Measurements from ENCODE around the gene EXOC4.
"Not testable (repeated sequence)": the region's sequence is repeated elsewhere in the genome, so short reads cannot be mapped to it uniquely, and the experiment has no call there.

Gene EXOC4

GRCh38 chr7:133252858-133253518, at the start of gene EXOC4:
Gene EXOC4 (plus strand): TSS chr7:133253078.
- in situ Hi-C loops (cut with HindIII; ENCODE audit: low sequenced_read_pairs) = no loop called here

- in situ Hi-C loops (cut with HindIII; ENCODE audit: low sequenced_read_pairs) = no loop called here
Measured at GRCh38 chr7:133203490-133203889, 49.4 kb upstream of the EXOC4 start.

- in situ Hi-C loops (cut with HindIII; ENCODE audit: low sequenced_read_pairs) = no loop called here
Measured at GRCh38 chr7:133207687-133208086, 45.2 kb upstream of the EXOC4 start.

- in situ Hi-C loops (cut with HindIII; ENCODE audit: low sequenced_read_pairs) = not testable (repeated sequence)
Measured at GRCh38 chr7:133210817-133211216, 42.1 kb upstream of the EXOC4 start.

- in situ Hi-C loops (cut with HindIII; ENCODE audit: low sequenced_read_pairs) = not testable (repeated sequence)
Measured at GRCh38 chr7:133213772-133214171, 39.1 kb upstream of the EXOC4 start.

GRCh38 chr7:133217773-133218172, 35.1 kb upstream of the EXOC4 start:
- in situ Hi-C loops (cut with HindIII; ENCODE audit: low sequenced_read_pairs) = no loop called here

- in situ Hi-C loops (cut with HindIII; ENCODE audit: low sequenced_read_pairs) = no loop called here
Measured at GRCh38 chr7:133230591-133231194, 22.2 kb upstream of the EXOC4 start.

GRCh38 chr7:133233142-133233541, 19.7 kb upstream of the EXOC4 start:
- in situ Hi-C loops (cut with HindIII; ENCODE audit: low sequenced_read_pairs) = no loop called here

GRCh38 chr7:133234961-133235875, 17.7 kb upstream of the EXOC4 start:
- in situ Hi-C loops (cut with HindIII; ENCODE audit: low sequenced_read_pairs) = no loop called here

GRCh38 chr7:133237545-133237944, 15.3 kb upstream of the EXOC4 start:
- in situ Hi-C loops (cut with HindIII; ENCODE audit: low sequenced_read_pairs) = no loop called here

GRCh38 chr7:133240302-133240701, 12.6 kb upstream of the EXOC4 start:
- in situ Hi-C loops (cut with HindIII; ENCODE audit: low sequenced_read_pairs) = no loop called here

GRCh38 chr7:133246558-133246957, 6.3 kb upstream of the EXOC4 start:
- in situ Hi-C loops (cut with HindIII; ENCODE audit: low sequenced_read_pairs) = no loop called here

GRCh38 chr7:133248901-133249300, 4.0 kb upstream of the EXOC4 start:
- in situ Hi-C loops (cut with HindIII; ENCODE audit: low sequenced_read_pairs) = no loop called here

- in situ Hi-C loops (cut with HindIII; ENCODE audit: low sequenced_read_pairs) = no loop called here
Measured at GRCh38 chr7:133252506-133252857, 396 bp upstream of the EXOC4 start.

GRCh38 chr7:133253519-133253875, 619 bp downstream of the EXOC4 start:
- in situ Hi-C loops (cut with HindIII; ENCODE audit: low sequenced_read_pairs) = no loop called here

GRCh38 chr7:133255486-133255885, 2.6 kb downstream of the EXOC4 start:
- in situ Hi-C loops (cut with HindIII; ENCODE audit: low sequenced_read_pairs) = no loop called here

- in situ Hi-C loops (cut with HindIII; ENCODE audit: low sequenced_read_pairs) = no loop called here
Measured at GRCh38 chr7:133258174-133258573, 5.3 kb downstream of the EXOC4 start.

GRCh38 chr7:133265821-133266220, 12.9 kb downstream of the EXOC4 start:
- in situ Hi-C loops (cut with HindIII; ENCODE audit: low sequenced_read_pairs) = no loop called here

GRCh38 chr7:133268355-133268754, 15.5 kb downstream of the EXOC4 start:
- in situ Hi-C loops (cut with HindIII; ENCODE audit: low sequenced_read_pairs) = no loop called here

GRCh38 chr7:133272336-133272735, 19.5 kb downstream of the EXOC4 start:
- in situ Hi-C loops (cut with HindIII; ENCODE audit: low sequenced_read_pairs) = no loop called here

- in situ Hi-C loops (cut with HindIII; ENCODE audit: low sequenced_read_pairs) = no loop called here
Measured at GRCh38 chr7:133273227-133273626, 20.3 kb downstream of the EXOC4 start.

- in situ Hi-C loops (cut with HindIII; ENCODE audit: low sequenced_read_pairs) = no loop called here
Measured at GRCh38 chr7:133274265-133274664, 21.4 kb downstream of the EXOC4 start.

Data from endothelial cell of hepatic sinusoid (primary cell).